GM04503 (cell line): ENCODE results near the gene GTF2IRD1.
"Not testable (repeated sequence)": the region's sequence is repeated elsewhere in the genome, so short reads cannot be mapped to it uniquely, and the experiment has no call there.

Experiments
- DNase-seq: peaks from one replicate; pipeline ENCODE4 v3.0.0-alpha.2; 2012; ENCODE audit warnings: low read depth

The GTF2IRD1 gene

GRCh38 chr7:74604326-74605020 lies 150.8 kb downstream of the GTF2IRD1 start:
- DNase-seq: no peak

- no peak for DNase-seq
Observed at GRCh38 chr7:74606101-74606908, 152.6 kb downstream of the GTF2IRD1 start.

- no peak for DNase-seq
Observed at GRCh38 chr7:74606909-74607510, 153.3 kb downstream of the GTF2IRD1 start.

- no peak for DNase-seq
Observed at GRCh38 chr7:74612015-74612829, 158.5 kb downstream of the GTF2IRD1 start.

- DNase-seq: no peak
Observed at GRCh38 chr7:74615933-74616780, 162.5 kb downstream of the GTF2IRD1 start.

GRCh38 chr7:74617180-74617744 lies 163.6 kb downstream of the GTF2IRD1 start:
- DNase-seq: no peak

GRCh38 chr7:74619235-74619860 lies 165.6 kb downstream of the GTF2IRD1 start:
- DNase-seq: no peak

GRCh38 chr7:74622228-74622749 lies 168.6 kb downstream of the GTF2IRD1 start:
- no peak for DNase-seq

GRCh38 chr7:74623135-74623534 lies 169.4 kb downstream of the GTF2IRD1 start:
- no peak for DNase-seq

GRCh38 chr7:74625446-74625845 lies 171.7 kb downstream of the GTF2IRD1 start:
- DNase-seq: peak; percentile 32

GRCh38 chr7:74627661-74628411 lies 174.1 kb downstream of the GTF2IRD1 start:
- peak; percentile 45 for DNase-seq

GRCh38 chr7:74632505-74632904 lies 178.8 kb downstream of the GTF2IRD1 start:
- no peak for DNase-seq

GRCh38 chr7:74633451-74633921 lies 179.8 kb downstream of the GTF2IRD1 start:
- no peak for DNase-seq

- no peak for DNase-seq
Observed at GRCh38 chr7:74637745-74638144, 184.0 kb downstream of the GTF2IRD1 start.

GRCh38 chr7:74650055-74650454 lies 196.3 kb downstream of the GTF2IRD1 start:
- DNase-seq: not testable (repeated sequence)

- DNase-seq: not testable (repeated sequence)
Observed at GRCh38 chr7:74650493-74651132, 196.9 kb downstream of the GTF2IRD1 start.

- not testable (repeated sequence) for DNase-seq
Observed at GRCh38 chr7:74651133-74651504, 197.4 kb downstream of the GTF2IRD1 start.
